ENCODE data around the gene BCL7A. TPM values are rescaled to one million over a fixed set of nuclear protein-coding genes. Genes with fewer than 3 reads are reported as not detected.

Gene BCL7A
- total and polyA plus RNA-seq, 9 of the 15 experiments (the other 6 are each of a cell fraction or from before 2014, with no cell fraction given): 0.25 to 21.9 (median 14.9) TPM

DNA sequence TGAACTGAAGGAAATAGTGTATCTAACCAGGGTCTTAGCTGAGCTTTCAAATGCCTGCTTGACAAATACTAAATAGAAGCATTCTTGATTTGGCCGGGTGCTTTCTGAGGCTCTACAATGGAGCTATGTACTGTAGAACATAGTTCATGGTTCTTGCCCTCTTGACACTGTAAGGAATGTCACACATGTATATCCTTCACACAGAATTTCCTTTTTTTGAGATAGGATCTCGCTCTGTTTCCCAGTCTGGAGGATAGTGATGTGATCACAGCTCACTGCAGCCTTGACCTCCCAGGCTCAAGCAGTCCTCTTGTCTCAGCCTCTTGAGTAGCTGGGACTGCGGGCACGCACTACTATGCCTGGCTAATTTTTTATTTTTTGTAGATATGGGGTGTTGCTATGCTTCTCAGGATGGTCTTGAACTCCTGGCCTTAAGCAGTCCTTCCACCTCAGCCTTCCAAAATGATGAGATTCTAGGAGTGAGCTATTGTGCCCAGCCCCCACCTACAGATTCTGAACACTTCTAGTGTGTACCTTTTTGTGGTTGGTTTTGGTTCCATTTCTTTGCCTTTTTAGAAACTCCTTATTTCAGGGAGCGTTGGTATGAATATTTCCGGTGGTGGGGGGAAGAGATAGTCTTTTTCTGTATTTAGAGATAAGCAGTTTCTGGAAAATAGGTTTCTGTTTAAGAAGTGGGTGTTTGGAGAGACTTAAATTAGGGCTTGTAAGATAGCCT lies 61.1 kb downstream of the BCL7A start (continued):
- TF ChIP-seq, protein P1, sequence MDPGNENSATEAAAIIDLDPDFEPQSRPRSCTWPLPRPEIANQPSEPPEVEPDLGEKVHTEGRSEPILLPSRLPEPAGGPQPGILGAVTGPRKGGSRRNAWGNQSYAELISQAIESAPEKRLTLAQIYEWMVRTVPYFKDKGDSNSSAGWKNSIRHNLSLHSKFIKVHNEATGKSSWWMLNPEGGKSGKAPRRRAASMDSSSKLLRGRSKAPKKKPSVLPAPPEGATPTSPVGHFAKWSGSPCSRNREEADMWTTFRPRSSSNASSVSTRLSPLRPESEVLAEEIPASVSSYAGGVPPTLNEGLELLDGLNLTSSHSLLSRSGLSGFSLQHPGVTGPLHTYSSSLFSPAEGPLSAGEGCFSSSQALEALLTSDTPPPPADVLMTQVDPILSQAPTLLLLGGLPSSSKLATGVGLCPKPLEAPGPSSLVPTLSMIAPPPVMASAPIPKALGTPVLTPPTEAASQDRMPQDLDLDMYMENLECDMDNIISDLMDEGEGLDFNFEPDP (CRISPR knock-in tag; IDR thresholded peaks at IDR 0.05): no peak
- TF ChIP-seq GATAD2A (IDR thresholded peaks at IDR 0.05) (no peak), ELF1 (tag; IDR thresholded peaks at IDR 0.05) (no peak), FOXA3 (CRISPR knock-in tag; conservative IDR thresholded peaks at IDR 0.05 in 1 of 2, IDR thresholded peaks at IDR 0.05 in 1 of 2) (peak in 1 of 2 experiments; percentile 45; a peak in 1 of 4 replicates), PYGO2 (tag; IDR thresholded peaks at IDR 0.05) (no peak), HNRNPH1 (optimal IDR thresholded peaks at IDR 0.05; ENCODE audit: low read depth, low read length) (no peak), MIER1 (IDR thresholded peaks at IDR 0.05; ENCODE audit: low read depth) (0 out of 2 replicates have a peak, but pooled peaks have one; percentile 4), CHD1 (IDR thresholded peaks at IDR 0.05; ENCODE audit: low read length) (no peak), KDM4B (IDR thresholded peaks at IDR 0.05; ENCODE audit: borderline replicate concordance in 2 of 2, low read depth in 1 of 2) (no peak), NBN (IDR thresholded peaks at IDR 0.05; ENCODE audit: low read depth) (peak; percentile 56; the same call in 1 of the 2 replicates), MXI1 (IDR thresholded peaks at IDR 0.05; ENCODE audit: low read depth, low read length) (no peak), SOX6 (IDR thresholded peaks at IDR 0.05) (peak; percentile 31; the same call in 1 of the 2 replicates), NRF1 (conservative IDR thresholded peaks at IDR 0.05 in 1 of 2, IDR thresholded peaks at IDR 0.05 in 1 of 2) (no peak), CBFA2T2 (conservative IDR thresholded peaks at IDR 0.05) (peak; percentile 79), TBP (optimal IDR thresholded peaks at IDR 0.05; ENCODE audit: low read depth, low read length) (no peak), KLF16 (IDR thresholded peaks at IDR 0.05) (0 out of 2 replicates have a peak, but pooled peaks have one; percentile 39), MTA1 (IDR thresholded peaks at IDR 0.05; ENCODE audit: borderline replicate concordance) (no peak), MBD2 (IDR thresholded peaks at IDR 0.05; ENCODE audit: borderline replicate concordance, low read depth) (no peak), BDP1 (IDR thresholded peaks at IDR 0.05; ENCODE audit: insufficient read depth, insufficient read length) (no peak), EHMT2 (IDR thresholded peaks at IDR 0.05) (no peak), SMARCB1 (IDR thresholded peaks at IDR 0.05; ENCODE audit: insufficient read length, low read depth) (no peak), KLF6 (CRISPR knock-in tag; IDR thresholded peaks at IDR 0.05; ENCODE audit: borderline replicate concordance) (no peak; the same call in 1 of the 2 replicates), PCBP2 (IDR thresholded peaks at IDR 0.05; ENCODE audit: low read depth, low read length, poor library complexity, severe bottlenecking) (no peak)
- TF ChIP-seq, protein P2, sequence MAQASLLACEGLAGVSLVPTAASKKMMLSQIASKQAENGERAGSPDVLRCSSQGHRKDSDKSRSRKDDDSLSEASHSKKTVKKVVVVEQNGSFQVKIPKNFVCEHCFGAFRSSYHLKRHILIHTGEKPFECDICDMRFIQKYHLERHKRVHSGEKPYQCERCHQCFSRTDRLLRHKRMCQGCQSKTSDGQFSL (CRISPR knock-in tag; IDR thresholded peaks at IDR 0.05): no peak
- TF ChIP-seq, protein P2 (tag; IDR thresholded peaks at IDR 0.05): no peak
- TF ChIP-seq, protein P3, sequence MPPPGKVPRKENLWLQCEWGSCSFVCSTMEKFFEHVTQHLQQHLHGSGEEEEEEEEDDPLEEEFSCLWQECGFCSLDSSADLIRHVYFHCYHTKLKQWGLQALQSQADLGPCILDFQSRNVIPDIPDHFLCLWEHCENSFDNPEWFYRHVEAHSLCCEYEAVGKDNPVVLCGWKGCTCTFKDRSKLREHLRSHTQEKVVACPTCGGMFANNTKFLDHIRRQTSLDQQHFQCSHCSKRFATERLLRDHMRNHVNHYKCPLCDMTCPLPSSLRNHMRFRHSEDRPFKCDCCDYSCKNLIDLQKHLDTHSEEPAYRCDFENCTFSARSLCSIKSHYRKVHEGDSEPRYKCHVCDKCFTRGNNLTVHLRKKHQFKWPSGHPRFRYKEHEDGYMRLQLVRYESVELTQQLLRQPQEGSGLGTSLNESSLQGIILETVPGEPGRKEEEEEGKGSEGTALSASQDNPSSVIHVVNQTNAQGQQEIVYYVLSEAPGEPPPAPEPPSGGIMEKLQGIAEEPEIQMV (tag; conservative IDR thresholded peaks at IDR 0.05; ENCODE audit: low read depth): no peak
